GM12878 (cell line): ENCODE measurements around the gene DAPK3. TPM values are rescaled to one million over a fixed set of nuclear protein-coding genes. Genes with fewer than 3 reads are reported as not detected.

Experiments
- ATAC-seq: fragments of 200-7000 bp; cut with Tn5 transposase; 3 replicates; pipeline ENCODE4 v1.9.1; 2020; ENCODE audit warnings: mild to moderate bottlenecking, moderate library complexity
- BruUV-seq: library from RNA; stranded (reverse); fragments of 400-500 nt; replicated peaks from 2 replicates; lab custom pipeline; 2021; lab: Mats Ljungman, UMichigan
- CTCF ChIA-PET: fragments of 300-600 bp; sonication (Branson Sonifier 250); formaldehyde crosslinking; extraction: SDS; loops from one replicate; lab custom pipeline; 2021; ENCODE audit warnings: inconsistent platforms; lab: Yijun Ruan, JAX
- POLR2A ChIA-PET: fragments of 350-600 bp; formaldehyde crosslinking; extraction: SDS; loops from one replicate; lab custom pipeline; 2021; ENCODE audit warnings: inconsistent platforms; lab: Charles Lee
- RAD21 ChIA-PET: fragments of 300-600 bp; sonication (Branson Sonifier 250); formaldehyde crosslinking; loops from one replicate; lab custom pipeline; 2023; ENCODE audit warnings: antibody characterized with exemption; ENCODE audit not compliant: unreplicated experiment; lab: Charles Lee
- SMC1A ChIA-PET: fragments of 300-600 bp; sonication (Branson Sonifier 250); formaldehyde crosslinking; loops from one replicate; lab custom pipeline; 2023; ENCODE audit not compliant: unreplicated experiment, uncharacterized antibody; lab: Charles Lee
- DNase-seq: peaks from one replicate; pipeline ENCODE4 v3.0.0-alpha.2; 2011; ENCODE audit warnings: low read depth, low spot score
- FAIRE-seq: peaks from 3 replicates; lab custom pipeline; 2011; peaks lifted over from hg19 to GRCh38; lab: Jason Lieb, UNC
- H2AFZ ChIP-seq: 2 replicates; pipeline ENCODE4 v1.6.0; 2011; ENCODE audit warnings: low read depth, low read length, control low read depth; ENCODE audit not compliant: control insufficient read depth
- H3K27ac ChIP-seq: 2 replicates; pipeline ENCODE4 v1.5.1; 2011; ENCODE audit warnings: control low read depth; ENCODE audit not compliant: control insufficient read depth, insufficient read depth
- H3K27me3 ChIP-seq, 2 experiments: replicated peaks in 1 of 2; 2 replicates each; pipeline versions ENCODE4 v1.6.0 to v1.6.1; 2011; ENCODE audit warnings: low read length in 1 of 2; ENCODE audit not compliant: control insufficient read depth in 2 of 2, insufficient read depth in 2 of 2
- H3K36me3 ChIP-seq, 2 experiments: 2 replicates each; pipeline ENCODE4 v1.5.1; 2011; ENCODE audit warnings: low read length in 1 of 2; ENCODE audit not compliant: control insufficient read depth in 2 of 2, insufficient read depth in 2 of 2
- H3K4me1 ChIP-seq: 2 replicates; pipeline ENCODE4 v1.6.1; 2011; ENCODE audit warnings: mild to moderate bottlenecking, low read length, moderate library complexity, mixed read lengths; ENCODE audit not compliant: control insufficient read depth, insufficient read depth
- H3K4me2 ChIP-seq: 2 replicates; pipeline ENCODE4 v1.6.0; 2011; ENCODE audit warnings: control low read depth; ENCODE audit not compliant: control insufficient read depth, insufficient read depth
- H3K4me3 ChIP-seq: fragments of 200-600 bp; sonication (generic); 2 replicates; pipeline ENCODE4 v1.5.1; 2016
- H3K79me2 ChIP-seq: 2 replicates; pipeline ENCODE4 v1.6.0; 2011; ENCODE audit warnings: low read length; ENCODE audit not compliant: control insufficient read depth, insufficient read depth
- H3K9ac ChIP-seq: 2 replicates; pipeline ENCODE4 v1.8.0; 2011; ENCODE audit warnings: low read length, control low read depth, mixed read lengths; ENCODE audit not compliant: control insufficient read depth, insufficient read depth
- H3K9me3 ChIP-seq: replicated peaks from 3 replicates; pipeline ENCODE4 v1.5.1; 2011; ENCODE audit warnings: mild to moderate bottlenecking, low read length; ENCODE audit not compliant: control insufficient read depth, insufficient read depth
- H4K20me1 ChIP-seq: 2 replicates; pipeline ENCODE4 v1.6.0; 2011; ENCODE audit not compliant: control insufficient read depth, insufficient read depth
- BRCA1 ChIP-seq: IDR thresholded peaks from 2 replicates; pipeline ENCODE4 v1.6.1; 2011; ENCODE audit warnings: low read depth, low read length, improper control_type of control experiment
- ESRRA ChIP-seq: IDR thresholded peaks from 2 replicates; pipeline ENCODE4 v1.6.1; 2012; ENCODE audit warnings: mild to moderate bottlenecking, low read length, improper control_type of control experiment
- FOXK2 ChIP-seq: fragments of 450-650 bp; IDR thresholded peaks from 2 replicates; pipeline ENCODE4 v1.6.1; 2017; ENCODE audit warnings: mild to moderate bottlenecking, moderate library complexity
- IKZF2 ChIP-seq, 2 experiments: fragments of 450-650 bp; IDR thresholded peaks; 2 replicates each; pipeline ENCODE4 v1.6.1; 2017; ENCODE audit warnings: mild to moderate bottlenecking in 2 of 2, moderate library complexity in 2 of 2
- NR2C1 ChIP-seq: fragments of 450-650 bp; IDR thresholded peaks from 2 replicates; pipeline ENCODE4 v1.6.1; 2017; ENCODE audit warnings: antibody characterized with exemption, mild to moderate bottlenecking, moderate library complexity
- PAX5 ChIP-seq: IDR thresholded peaks from 2 replicates; pipeline ENCODE4 v1.6.1; 2011; ENCODE audit warnings: low read depth, low read length, borderline replicate concordance
- POLR2AphosphoS2 ChIP-seq: IDR thresholded peaks from 2 replicates; pipeline ENCODE4 v1.6.1; 2011; ENCODE audit warnings: low read depth, mild to moderate bottlenecking, low read length, improper control_type of control experiment, moderate library complexity
- RFX5 ChIP-seq: IDR thresholded peaks from 2 replicates; pipeline ENCODE4 v1.6.1; 2011; ENCODE audit warnings: low read depth, low read length, improper control_type of control experiment
- SUPT20H ChIP-seq: IDR thresholded peaks from 2 replicates; pipeline ENCODE4 v1.6.1; 2011; ENCODE audit warnings: low read depth, mild to moderate bottlenecking, low read length, moderate library complexity, borderline replicate concordance; ENCODE audit not compliant: control insufficient read depth
- WGBS: methylation state at CpG from one replicate; pipeline ENCODE4 v1.1.6; 2016; ENCODE audit warnings: low lambda C conversion rate; ENCODE audit not compliant: insufficient replicate concordance, insufficient coverage; ENCODE audit errors: missing lambda C conversion rate; 5-methylcytosine and 5-hydroxymethylcytosine counted together
- in situ Hi-C: fragments of 300-500 bp; cut with MboI; formaldehyde crosslinking; loops from 9 replicates; pipeline ENCODE4 v1.14.3; 2018; ENCODE audit warnings: mixed read lengths
- intact Hi-C: fragments of 100-400 bp; cut with micrococcal nuclease; formaldehyde crosslinking; loops from one replicate; pipeline ENCODE4 v1.14.2; 2022; ENCODE audit not compliant: unreplicated experiment
- polyA plus RNA-seq, 11 experiments: library from polyadenylated mRNA; depleted of rRNA in 4 of 11; unstranded in 6 of 11; stranded (reverse) in 5 of 11; fragments of >200 nt; fragmentation: Nextera tagmentation in 4 of 11; fragmentation: Illumina TruSeq in 1 of 11; extraction: Ambion mirVana in 4 of 11; extraction: Trizol in 1 of 11; gene quantifications; 1 replicate in 1 of 11; 2 replicates in 10 of 11; pipeline versions ENCODE4 v1.2.1 to v1.2.3, GENCODE V29; 2011 to 2016; ENCODE audit warnings: inconsistent platforms in 2 of 11, missing spikeins in 2 of 11, low read depth in 1 of 11
- total RNA-seq, 4 experiments: library from RNA; depleted of rRNA in 3 of 4; stranded (reverse); fragments of >200 nt in 3 of 4; fragmentation: Illumina TruSeq in 1 of 4; extraction: Trizol in 1 of 4; gene quantifications; 2 replicates each; pipeline versions ENCODE4 v1.2.1 to v1.2.3, GENCODE V29; 2013 to 2021
- TF ChIP-seq, protein P1 (sequence below): fragments of 450-650 bp; IDR thresholded peaks from 2 replicates; pipeline ENCODE4 v1.6.1; 2018; ENCODE audit warnings: borderline replicate concordance, mild to moderate bottlenecking; ENCODE audit not compliant: partially characterized antibody

The DAPK3 gene
- total and polyA plus RNA-seq, 10 of the 15 experiments (the other 5 are each of a cell fraction or from before 2014, with no cell fraction given), result 0.13 to 46.4 (median 24.8) TPM

DNA sequence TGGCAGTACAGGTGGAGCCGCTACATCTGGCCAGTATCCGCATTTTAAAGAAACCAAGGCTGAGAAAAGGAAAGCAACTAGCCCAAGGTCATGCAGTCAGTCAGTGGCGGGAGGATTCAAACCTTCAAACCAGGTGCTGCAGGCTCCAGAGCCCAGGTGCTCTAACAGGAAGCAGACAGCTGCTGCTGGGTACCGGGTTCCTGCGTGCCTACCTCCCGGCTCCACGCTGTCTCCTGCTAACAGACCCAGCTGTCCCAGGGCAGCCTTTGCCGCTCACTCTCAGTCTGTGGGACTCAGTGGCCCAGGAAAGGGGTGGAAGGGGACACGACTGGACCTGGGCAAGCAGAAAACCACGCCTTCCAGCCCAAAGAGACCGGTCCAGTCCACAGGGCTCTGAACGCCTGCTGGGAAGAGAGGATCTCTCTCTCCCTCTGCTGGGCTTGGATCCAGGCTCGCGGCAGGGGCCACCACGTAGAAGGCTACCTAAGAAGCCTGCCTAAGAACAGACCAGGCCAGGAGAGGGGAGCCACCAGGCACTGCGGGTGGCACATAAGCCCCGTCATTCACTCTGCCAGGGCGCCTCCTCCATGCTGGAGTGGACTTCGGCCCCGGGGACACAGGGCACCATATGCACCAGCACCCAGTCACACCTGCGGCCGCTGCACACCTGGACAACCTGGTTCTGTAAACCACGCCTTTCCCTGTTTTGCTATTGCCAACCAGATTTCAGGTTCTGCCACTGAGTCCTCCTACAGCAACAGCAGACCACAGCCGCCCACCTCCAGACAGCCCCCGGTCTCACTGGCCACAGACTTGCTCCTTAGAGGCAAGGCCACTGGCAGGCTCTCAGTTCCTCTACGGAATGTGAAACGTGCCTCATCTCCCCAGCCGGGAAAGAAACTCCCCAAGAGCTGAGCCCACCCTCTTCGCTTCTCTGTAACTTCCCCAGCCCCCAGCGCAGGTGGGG lies 4.6 kb downstream of the DAPK3 start:
- DNase-seq (no peak), ATAC-seq (no peak), FAIRE-seq (no peak)
- ChIA-PET CTCF (no interaction called here), SMC1A (no interaction called here), RAD21 (no interaction called here), POLR2A (no interaction called here)
- Histone ChIP-seq H3K4me2 (no peak overlapping the region), H3K9me3 (no peaks in the 10 kb centered on the region), H3K4me3 (no peak overlapping the region), H3K27ac (no peak overlapping the region), H3K4me1 (peaks cover 2% of the 10 kb centered on the region), H3K9ac (no peak overlapping the region), H2AFZ (no peak overlapping the region), H3K27me3 (no peaks in the 10 kb centered on the region), H3K79me2 (peaks cover 18% of the 10 kb centered on the region), H3K36me3 (peaks cover 3 to 7% of the 10 kb centered on the region in 2 experiments; a peak in 3 of 4 replicates), H4K20me1 (no peaks in the 10 kb centered on the region)
- in situ Hi-C loops, result no loop called here
- BruUV-seq, result no TSS peak
- WGBS, result 88% methylated on average over 30 of the region's 30 CpGs
- TF ChIP-seq FOXK2 (no peak), SUPT20H (no peak)
- intact Hi-C loops, result no loop called here

DNA sequence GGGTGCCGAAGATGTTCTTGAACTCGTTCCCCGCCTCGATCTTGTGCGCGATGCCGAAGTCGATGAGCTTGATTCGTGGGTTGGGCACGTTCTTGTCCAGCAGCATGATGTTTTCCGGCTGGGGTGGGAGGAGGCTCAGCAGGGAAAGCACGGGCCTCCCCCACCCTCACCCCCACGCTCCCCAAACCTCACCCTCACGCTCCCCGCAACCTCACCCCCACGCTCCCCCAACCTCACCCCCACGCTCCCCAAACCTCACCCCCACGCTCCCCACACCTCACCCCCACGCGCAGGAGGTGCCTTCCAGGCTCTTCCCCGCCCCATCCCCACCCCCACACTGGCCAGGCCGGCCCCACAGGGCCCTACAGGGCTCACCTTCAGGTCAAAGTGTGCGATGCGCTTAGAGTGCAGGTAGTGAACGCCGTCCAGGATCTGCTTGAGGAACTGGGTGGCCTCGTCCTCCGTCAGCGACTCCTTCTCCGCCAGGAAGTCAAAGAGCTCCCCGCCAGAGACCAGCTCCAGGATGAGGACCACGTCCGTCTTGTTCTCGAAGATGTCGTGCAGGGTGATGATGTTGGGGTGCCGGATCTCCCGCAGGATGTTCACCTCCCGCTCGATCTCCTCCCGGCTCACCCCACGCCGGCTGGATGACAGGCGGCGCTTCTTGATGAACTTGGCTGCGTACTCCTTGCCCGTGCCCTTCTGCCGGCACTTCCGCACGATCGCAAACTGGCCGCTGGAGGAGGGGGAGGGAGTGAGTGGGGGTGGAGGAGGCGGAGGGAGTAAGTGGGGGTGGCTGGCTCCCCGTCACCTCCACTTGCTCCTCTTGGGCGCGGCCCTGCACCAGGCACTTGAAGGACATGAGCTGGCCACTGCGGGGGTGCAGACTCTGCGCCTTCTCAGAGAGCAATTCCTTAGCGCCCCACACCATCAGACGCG lies 6.4 kb downstream of the DAPK3 start:
- Histone ChIP-seq H3K9ac (no peak overlapping the region), H3K4me3 (no peak overlapping the region), H3K36me3 (peaks cover 3 to 7% of the 10 kb centered on the region in 2 experiments; a peak in 3 of 4 replicates), H4K20me1 (no peaks in the 10 kb centered on the region), H3K4me2 (no peak overlapping the region), H3K9me3 (no peaks in the 10 kb centered on the region), H2AFZ (no peak overlapping the region), H3K27me3 (no peaks in the 10 kb centered on the region), H3K4me1 (no peaks in the 10 kb centered on the region; the same call in 1 of the 2 replicates), H3K27ac (no peak overlapping the region), H3K79me2 (peaks cover 4% of the 10 kb centered on the region)
- SMC1A ChIA-PET, result no interaction called here
- RAD21 ChIA-PET, result no interaction called here
- POLR2A ChIA-PET, result interaction anchor here (0.6 kb wide), 1 partner anchor 23 kb away, joined by 6 read pairs; no protein-coding TSS in a partner anchor
- in situ Hi-C loops, result no loop called here
- WGBS, result 98% methylated on average over 43 of the region's 60 CpGs
- no peak for DNase-seq
- no TSS peak for BruUV-seq
- intact Hi-C loops, result no loop called here
- FAIRE-seq, result no peak
- ATAC-seq, result no peak
- CTCF ChIA-PET, result no interaction called here
- TF ChIP-seq PAX5 (no peak), POLR2AphosphoS2 (no peak), RFX5 (no peak), NR2C1 (no peak), ESRRA (no peak), IKZF2 (IDR thresholded peaks at IDR 0.05) (no peak), BRCA1 (no peak)
- TF ChIP-seq, protein P1, sequence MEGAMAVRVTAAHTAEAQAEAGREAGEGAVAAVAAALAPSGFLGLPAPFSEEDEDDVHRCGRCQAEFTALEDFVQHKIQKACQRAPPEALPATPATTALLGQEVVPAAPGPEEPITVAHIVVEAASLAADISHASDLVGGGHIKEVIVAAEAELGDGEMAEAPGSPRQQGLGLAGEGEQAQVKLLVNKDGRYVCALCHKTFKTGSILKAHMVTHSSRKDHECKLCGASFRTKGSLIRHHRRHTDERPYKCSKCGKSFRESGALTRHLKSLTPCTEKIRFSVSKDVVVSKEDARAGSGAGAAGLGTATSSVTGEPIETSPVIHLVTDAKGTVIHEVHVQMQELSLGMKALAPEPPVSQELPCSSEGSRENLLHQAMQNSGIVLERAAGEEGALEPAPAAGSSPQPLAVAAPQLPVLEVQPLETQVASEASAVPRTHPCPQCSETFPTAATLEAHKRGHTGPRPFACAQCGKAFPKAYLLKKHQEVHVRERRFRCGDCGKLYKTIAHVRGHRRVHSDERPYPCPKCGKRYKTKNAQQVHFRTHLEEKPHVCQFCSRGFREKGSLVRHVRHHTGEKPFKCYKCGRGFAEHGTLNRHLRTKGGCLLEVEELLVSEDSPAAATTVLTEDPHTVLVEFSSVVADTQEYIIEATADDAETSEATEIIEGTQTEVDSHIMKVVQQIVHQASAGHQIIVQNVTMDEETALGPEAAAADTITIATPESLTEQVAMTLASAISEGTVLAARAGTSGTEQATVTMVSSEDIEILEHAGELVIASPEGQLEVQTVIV, result no peak
